ENCODE measurements around the gene SLC17A5.

DNA sequence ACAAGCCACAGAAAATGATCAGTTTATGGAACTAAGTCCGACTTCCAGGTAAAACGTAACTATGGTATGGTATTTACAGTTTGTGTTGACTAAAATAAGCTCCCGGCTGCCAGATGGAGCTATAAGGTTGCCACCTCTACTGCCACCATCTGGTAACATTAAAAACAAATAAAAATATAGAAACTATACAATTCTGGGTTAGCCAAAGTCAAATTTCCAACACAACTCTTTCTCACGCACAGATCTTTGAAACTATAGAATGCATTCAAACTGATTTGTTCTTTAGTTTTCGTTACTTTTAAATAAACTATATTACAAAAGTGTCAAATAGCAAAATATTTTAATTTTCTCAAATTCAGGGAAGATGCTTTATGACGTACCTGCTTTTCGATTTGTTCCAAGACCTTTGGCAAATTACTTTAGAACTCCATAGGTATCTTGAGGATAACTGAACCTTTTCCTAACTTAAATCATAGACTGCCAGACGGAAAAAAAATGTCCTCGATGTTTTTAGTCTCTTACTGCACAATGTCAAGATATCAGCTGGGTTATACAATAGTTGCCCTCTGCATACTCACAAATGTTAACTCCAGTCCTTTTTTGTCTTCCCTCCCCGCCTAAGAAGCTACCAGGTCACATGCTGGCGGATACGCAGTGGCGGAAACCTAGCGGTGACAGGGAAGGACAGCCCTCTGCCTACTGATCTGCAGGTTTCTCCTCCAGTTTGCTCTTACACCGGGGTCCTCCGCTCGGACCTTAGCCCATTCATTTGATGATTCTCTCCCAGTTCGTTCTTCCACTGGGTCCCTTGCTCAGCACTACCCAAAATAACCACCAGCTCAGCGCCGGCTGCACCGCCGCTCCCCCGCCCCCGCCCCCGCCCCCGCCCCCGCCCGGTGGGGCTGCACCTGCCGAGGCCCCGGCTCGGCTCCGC, 888 bp downstream of the SLC17A5 start:
- TF ChIP-seq EZH2 (IDR thresholded peaks at IDR 0.05; ENCODE audit: borderline replicate concordance, low read depth, low read length, severe bottlenecking), result no peak
- TF ChIP-seq, protein P1, sequence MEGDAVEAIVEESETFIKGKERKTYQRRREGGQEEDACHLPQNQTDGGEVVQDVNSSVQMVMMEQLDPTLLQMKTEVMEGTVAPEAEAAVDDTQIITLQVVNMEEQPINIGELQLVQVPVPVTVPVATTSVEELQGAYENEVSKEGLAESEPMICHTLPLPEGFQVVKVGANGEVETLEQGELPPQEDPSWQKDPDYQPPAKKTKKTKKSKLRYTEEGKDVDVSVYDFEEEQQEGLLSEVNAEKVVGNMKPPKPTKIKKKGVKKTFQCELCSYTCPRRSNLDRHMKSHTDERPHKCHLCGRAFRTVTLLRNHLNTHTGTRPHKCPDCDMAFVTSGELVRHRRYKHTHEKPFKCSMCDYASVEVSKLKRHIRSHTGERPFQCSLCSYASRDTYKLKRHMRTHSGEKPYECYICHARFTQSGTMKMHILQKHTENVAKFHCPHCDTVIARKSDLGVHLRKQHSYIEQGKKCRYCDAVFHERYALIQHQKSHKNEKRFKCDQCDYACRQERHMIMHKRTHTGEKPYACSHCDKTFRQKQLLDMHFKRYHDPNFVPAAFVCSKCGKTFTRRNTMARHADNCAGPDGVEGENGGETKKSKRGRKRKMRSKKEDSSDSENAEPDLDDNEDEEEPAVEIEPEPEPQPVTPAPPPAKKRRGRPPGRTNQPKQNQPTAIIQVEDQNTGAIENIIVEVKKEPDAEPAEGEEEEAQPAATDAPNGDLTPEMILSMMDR (IDR thresholded peaks at IDR 0.05; ENCODE audit: extremely low read depth in 1 of 2, insufficient read depth in 1 of 2, low read depth in 1 of 2, low read length in 2 of 2), result no peak
- TF ChIP-seq POLR2AphosphoS5 (IDR thresholded peaks at IDR 0.05; ENCODE audit: insufficient read depth, low read depth, low read length), result no peak
